Esophagus (tissue), 2 donors: ENCODE results near the gene PRR14L. TPM values are rescaled to one million over a fixed set of nuclear protein-coding genes. Genes with fewer than 3 reads are reported as not detected.
"Not testable (repeated sequence)": the region's sequence is repeated elsewhere in the genome, so short reads cannot be mapped to it uniquely, and the experiment has no call there.

ENCODE experiments used
- H3K27ac ChIP-seq, 2 donors: one replicate each; pipeline ENCODE4 v1.5.1; 2013; ENCODE audit warnings: low read depth in 2 of 2, mild to moderate bottlenecking in 2 of 2, inconsistent platforms in 1 of 2, low read length in 1 of 2, moderate library complexity in 1 of 2
- H3K27me3 ChIP-seq, 2 donors: one replicate each; pipeline ENCODE4 v1.6.1; 2013; ENCODE audit warnings: low read length in 2 of 2, control low read depth in 1 of 2, mild to moderate bottlenecking in 1 of 2; ENCODE audit not compliant: insufficient read depth in 2 of 2, control insufficient read depth in 1 of 2
- H3K36me3 ChIP-seq, 2 donors: one replicate each; pipeline ENCODE4 v1.6.1; 2013; ENCODE audit warnings: low read length in 1 of 2; ENCODE audit not compliant: control insufficient read depth in 2 of 2, insufficient read depth in 2 of 2
- H3K4me1 ChIP-seq, 2 donors: one replicate each; pipeline ENCODE4 v1.6.1; 2013; ENCODE audit warnings: low read length in 1 of 2; ENCODE audit not compliant: control insufficient read depth in 2 of 2, insufficient read depth in 2 of 2
- H3K4me3 ChIP-seq, 2 donors: one replicate each; pipeline ENCODE4 v1.5.1; 2013; ENCODE audit warnings: low read length in 2 of 2, mild to moderate bottlenecking in 2 of 2, low read depth in 1 of 2, moderate library complexity in 1 of 2
- H3K9me3 ChIP-seq, 2 donors: one replicate each; pipeline ENCODE4 v1.6.1; 2013; ENCODE audit warnings: mild to moderate bottlenecking in 2 of 2, low read depth in 1 of 2, low read length in 1 of 2, moderate library complexity in 1 of 2; ENCODE audit not compliant: control insufficient read depth in 2 of 2, insufficient read depth in 1 of 2
- WGBS, 2 donors: extraction: QIAGEN DNeasy Blood & Tissue Kit; methylation state at CpG; one replicate each; pipeline ENCODE4 v1.1.7; 2013; 5-methylcytosine and 5-hydroxymethylcytosine counted together
- polyA plus RNA-seq, 2 donors: library from polyadenylated mRNA; stranded (reverse); fragments of 200-250 nt; gene quantifications; one replicate each; pipeline ENCODE4 v1.2.3, GENCODE V29; 2013
- donor health status: healthy with polysubstance abuse.
- donor health status: Bipolar disorder and iron deficiency.

Gene PRR14L
- polyA plus RNA-seq, 2 donors, result 6.2 to 8.4 TPM

DNA sequence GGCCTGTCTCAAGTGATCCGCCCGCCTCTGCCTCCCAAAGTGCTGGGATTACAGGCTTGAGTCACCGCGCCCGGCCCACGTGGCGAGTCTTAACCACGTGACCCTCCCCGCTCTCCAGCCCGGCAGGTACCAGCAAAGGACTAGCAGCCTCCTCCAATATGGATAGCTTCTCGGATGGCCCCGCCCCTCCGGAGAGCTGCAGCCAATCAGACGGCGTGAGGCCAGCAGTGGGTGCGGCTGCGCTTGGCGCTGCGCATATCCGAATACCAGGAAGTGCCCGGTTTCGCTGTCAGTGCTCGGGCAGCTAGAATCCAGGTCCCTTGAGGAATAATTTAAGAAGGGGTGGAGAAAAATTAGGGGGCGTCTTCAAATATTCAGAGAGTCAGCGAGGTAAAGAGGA is 73.2 kb downstream of the PRR14L start:
- H3K4me3 ChIP-seq, result peak overlapping the region; percentile 33 to 36
- no peaks in the 10 kb centered on the region for H3K36me3 ChIP-seq
- H3K27ac ChIP-seq, result peak overlapping the region; percentile 78 to 85
- no peaks in the 10 kb centered on the region for H3K27me3 ChIP-seq
- no peaks in the 10 kb centered on the region for H3K4me1 ChIP-seq
- WGBS, 2 donors, result 3 to 4% methylated on average over 25 of the region's 25 CpGs
- no peaks in the 10 kb centered on the region for H3K9me3 ChIP-seq

DNA sequence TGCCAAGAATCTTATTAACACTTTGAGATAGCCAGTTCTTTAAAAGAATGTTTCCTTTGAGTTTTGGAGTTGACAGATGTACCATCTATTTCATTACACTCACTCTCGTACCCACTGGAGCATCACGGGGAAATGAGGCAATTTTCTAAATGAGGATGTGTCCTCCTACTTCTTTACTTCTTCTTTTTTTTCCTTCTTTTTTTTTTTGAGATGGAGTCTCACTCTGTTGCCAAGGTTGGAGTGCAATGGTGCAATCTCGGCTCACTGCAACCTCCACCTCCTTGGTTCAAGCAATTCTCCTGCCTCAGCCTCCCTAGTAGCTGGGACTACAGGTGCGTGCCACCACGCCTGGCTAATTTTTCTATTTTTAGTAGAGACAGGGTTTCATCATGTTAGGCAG is 75.7 kb downstream of the PRR14L start:
- H3K4me3 ChIP-seq, H3K4me1 ChIP-seq, H3K27me3 ChIP-seq, H3K9me3 ChIP-seq, H3K27ac ChIP-seq, H3K36me3 ChIP-seq: not testable (repeated sequence)
- 82 to 83% methylated on average over 5 of the region's 5 CpGs for WGBS, 2 donors

DNA sequence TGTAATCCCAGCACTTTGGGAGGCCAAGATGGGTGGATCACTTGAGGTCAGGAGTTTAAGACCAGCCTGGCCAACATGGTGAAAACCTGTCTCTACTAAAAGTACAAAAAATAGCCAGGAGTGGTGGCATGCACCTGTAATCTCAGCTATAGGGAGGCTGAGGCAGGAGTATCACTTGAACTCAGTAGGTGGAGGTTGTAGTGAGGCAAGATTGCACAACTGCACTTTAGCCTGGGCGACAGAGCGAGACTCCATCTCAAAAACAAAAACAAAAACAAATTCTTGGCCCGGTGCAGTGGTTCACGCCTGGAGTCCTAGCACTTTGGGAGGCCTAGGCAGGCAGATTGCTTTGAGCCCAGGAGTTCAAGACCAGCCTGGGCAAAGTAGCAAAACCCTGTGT is 81.1 kb downstream of the PRR14L start:
- not testable (repeated sequence) for H3K4me1 ChIP-seq, H3K4me3 ChIP-seq, H3K36me3 ChIP-seq, H3K27ac ChIP-seq, H3K27me3 ChIP-seq, H3K9me3 ChIP-seq
- 84 to 88% methylated on average over 4 of the region's 4 CpGs for WGBS, 2 donors

- H3K9me3 ChIP-seq, result no peaks in the 10 kb centered on the region
- peak overlapping the region; percentile 97 to 99 for H3K27ac ChIP-seq
- WGBS, 2 donors, result 49 to 51% methylated on average over 8 of the region's 8 CpGs
- no peaks in the 10 kb centered on the region for H3K36me3 ChIP-seq
- peaks cover 0 to 3% of the 10 kb centered on the region in 2 donors for H3K4me1 ChIP-seq
- H3K4me3 ChIP-seq, result peak overlapping the region; percentile 71 to 92
- H3K27me3 ChIP-seq, result no peaks in the 10 kb centered on the region
Measured at GRCh38 chr22:31662668-31663037, 87.3 kb downstream of the PRR14L start.

DNA sequence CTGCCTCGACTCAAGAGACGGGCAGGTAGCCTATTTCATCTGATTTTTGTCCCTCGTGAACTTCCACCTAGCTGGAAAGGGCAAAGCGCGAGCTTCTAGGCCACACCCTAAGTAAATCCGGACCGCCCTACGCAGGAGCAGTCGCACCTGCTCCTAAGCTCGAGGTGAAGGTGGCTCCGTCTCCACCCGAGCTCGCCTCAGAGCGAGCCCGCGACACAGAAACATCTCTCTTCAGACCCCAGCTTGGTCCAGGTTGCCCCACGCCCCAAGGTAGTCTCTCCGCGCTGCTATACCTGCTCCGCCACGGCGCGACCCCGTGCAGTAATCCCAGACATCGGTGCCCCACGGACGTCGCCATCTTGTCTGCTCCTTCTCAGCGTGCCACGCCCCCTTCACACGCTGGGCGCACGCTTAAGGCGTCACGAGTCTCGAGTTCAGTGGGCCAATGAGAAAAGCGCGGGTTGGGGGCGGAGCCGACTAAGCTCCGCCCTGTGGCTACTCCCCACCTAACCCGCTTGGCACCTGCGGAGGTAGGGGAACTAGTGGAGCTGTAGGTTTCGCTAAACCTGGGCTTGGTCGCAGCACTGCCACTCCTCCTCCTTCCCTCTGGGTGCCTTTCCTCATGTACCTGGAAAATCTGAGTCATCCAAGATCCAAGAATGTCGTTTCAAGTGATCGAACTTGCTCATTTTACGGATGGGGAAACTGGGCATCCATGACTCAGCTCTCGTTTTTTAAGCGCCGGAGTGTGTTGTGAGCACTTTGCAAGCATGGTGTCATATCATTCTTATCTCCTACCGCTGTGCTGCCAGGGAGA is 87.9 kb downstream of the PRR14L start, which contains the start of gene PISD:
TSS of gene PISD (minus strand) at position 365 of the 817 bp plus-strand sequence. CDS start at position 358, 7 bp downstream.
- Histone ChIP-seq H3K36me3 (no peaks in the 10 kb centered on the region), H3K9me3 (no peaks in the 10 kb centered on the region), H3K4me1 (peaks cover 0 to 3% of the 10 kb centered on the region in 2 donors), H3K4me3 (peak within 1 kb of the TSS; percentile 71 to 92), H3K27ac (peak within 1 kb of the TSS; percentile 97 to 99), H3K27me3 (no peaks in the 10 kb centered on the region)
- WGBS, 2 donors, result 1% methylated on average over 52 of the region's 52 CpGs

- Histone ChIP-seq H3K27ac (peak overlapping the region; percentile 97 to 99), H3K4me3 (peak overlapping the region; percentile 71 to 92)
- WGBS, 2 donors, result 32 to 41% methylated on average over 10 of the region's 10 CpGs
- H3K27me3 ChIP-seq, H3K9me3 ChIP-seq, H3K36me3 ChIP-seq, H3K4me1 ChIP-seq: not testable (repeated sequence)
Measured at GRCh38 chr22:31660860-31661341, 89.0 kb downstream of the PRR14L start.

DNA sequence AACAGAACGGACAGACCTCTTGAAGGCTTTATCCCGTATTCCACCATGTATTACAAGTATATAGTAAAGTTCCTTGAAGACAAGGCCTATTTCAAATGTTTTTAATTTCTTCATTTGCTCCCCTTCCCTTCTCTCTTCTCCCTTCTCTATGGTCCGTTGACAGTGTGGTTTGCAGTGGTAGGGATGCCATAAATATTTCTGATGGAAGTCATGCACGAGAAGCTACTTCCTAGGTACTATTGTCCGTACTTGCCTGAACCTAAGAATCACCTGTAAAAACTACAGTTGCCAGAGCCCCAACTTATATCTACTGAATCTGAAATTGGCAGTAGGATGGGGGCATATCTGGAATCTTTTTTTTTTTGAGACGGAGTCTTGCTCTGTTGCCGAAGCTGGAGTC is 90.7 kb downstream of the PRR14L start:
- Histone ChIP-seq H3K36me3 (no peaks in the 10 kb centered on the region), H3K27ac (peak overlapping the region in 1 of 2 donors; percentile 46), H3K4me1 (peaks cover 0 to 7% of the 10 kb centered on the region in 2 donors), H3K9me3 (no peaks in the 10 kb centered on the region), H3K4me3 (no peak overlapping the region), H3K27me3 (no peaks in the 10 kb centered on the region)
- WGBS, 2 donors, result 67% methylated on average over 7 of the region's 7 CpGs

DNA sequence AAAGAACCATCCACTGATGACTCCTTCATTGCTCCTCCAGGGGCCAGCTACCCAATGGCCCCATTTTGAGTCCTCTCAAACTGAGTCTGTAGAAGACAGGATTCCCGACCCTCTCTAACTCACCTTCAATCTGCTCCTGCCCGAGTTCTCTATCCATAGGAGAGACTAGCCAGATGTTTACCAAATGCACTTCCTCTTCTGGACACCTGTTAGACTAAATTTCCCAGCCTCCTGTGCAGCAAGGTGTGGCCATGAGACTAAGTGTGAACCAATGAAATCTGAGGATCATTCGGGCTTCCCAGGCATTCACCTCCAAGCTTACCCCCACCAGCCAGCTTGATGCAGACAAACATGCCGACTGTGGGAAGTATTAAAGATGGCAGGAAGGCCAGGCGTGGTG is 95.5 kb downstream of the PRR14L start:
- Histone ChIP-seq H3K27ac (peak overlapping the region; percentile 15 to 34), H3K4me3 (no peak overlapping the region), H3K27me3 (no peaks in the 10 kb centered on the region), H3K9me3 (no peaks in the 10 kb centered on the region), H3K4me1 (peaks cover 0 to 7% of the 10 kb centered on the region in 2 donors), H3K36me3 (peaks cover 0 to 3% of the 10 kb centered on the region in 2 donors)
- 93 to 97% methylated on average over 5 of the region's 5 CpGs for WGBS, 2 donors

- H3K4me1 ChIP-seq, result peaks cover 0 to 7% of the 10 kb centered on the region in 2 donors
- no peaks in the 10 kb centered on the region for H3K9me3 ChIP-seq
- H3K4me3 ChIP-seq, result no peak overlapping the region
- WGBS, 2 donors, result 77 to 88% methylated on average over 2 of the region's 2 CpGs
- H3K27me3 ChIP-seq, result no peaks in the 10 kb centered on the region
- peaks cover 0 to 3% of the 10 kb centered on the region in 2 donors for H3K36me3 ChIP-seq
- peak overlapping the region in 1 of 2 donors; percentile 34 for H3K27ac ChIP-seq
Measured at GRCh38 chr22:31653944-31654343, 96.0 kb downstream of the PRR14L start.
